Stimulated activated CD8-positive, alpha-beta memory T cell treated with anti-CD3 and anti-CD28 coated beads, Interleukin-4, amount 100 ng/mL, for 24 hours (primary cell): Measurements from ENCODE around the gene HECW1.

ENCODE experiments used
- DNase-seq: peaks from one replicate; pipeline ENCODE4 v3.0.0-alpha.2; 2020; ENCODE audit warnings: low read depth

HECW1 gene

GRCh38 chr7:43506460-43506859 is 394.0 kb downstream of the HECW1 start:
- no peak for DNase-seq

GRCh38 chr7:43508461-43508860 is 396.0 kb downstream of the HECW1 start:
- DNase-seq: no peak

- DNase-seq: no peak
Measured at GRCh38 chr7:43509906-43510305, 397.5 kb downstream of the HECW1 start.

- no peak for DNase-seq
Measured at GRCh38 chr7:43511029-43511428, 398.6 kb downstream of the HECW1 start.

GRCh38 chr7:43511769-43512515 is 399.5 kb downstream of the HECW1 start:
- no peak for DNase-seq

GRCh38 chr7:43513251-43513650 is 400.8 kb downstream of the HECW1 start:
- DNase-seq: no peak

GRCh38 chr7:43516581-43517342 is 404.3 kb downstream of the HECW1 start:
- DNase-seq: no peak

- DNase-seq: no peak
Measured at GRCh38 chr7:43517464-43517863, 405.0 kb downstream of the HECW1 start.

GRCh38 chr7:43520201-43520600 is 407.8 kb downstream of the HECW1 start:
- DNase-seq: no peak

GRCh38 chr7:43522406-43523156 is 410.1 kb downstream of the HECW1 start:
- DNase-seq: no peak

GRCh38 chr7:43528576-43529354 is 416.3 kb downstream of the HECW1 start:
- no peak for DNase-seq

GRCh38 chr7:43530553-43531410 is 418.3 kb downstream of the HECW1 start:
- DNase-seq: no peak

GRCh38 chr7:43531700-43532099 is 419.3 kb downstream of the HECW1 start:
- DNase-seq: no peak

- DNase-seq: no peak
Measured at GRCh38 chr7:43533801-43534479, 421.5 kb downstream of the HECW1 start.

- no peak for DNase-seq
Measured at GRCh38 chr7:43535031-43535451, 422.6 kb downstream of the HECW1 start.

- DNase-seq: no peak
Measured at GRCh38 chr7:43535810-43536585, 423.6 kb downstream of the HECW1 start.

GRCh38 chr7:43536773-43537172 is 424.3 kb downstream of the HECW1 start:
- DNase-seq: no peak

- no peak for DNase-seq
Measured at GRCh38 chr7:43537765-43538403, 425.4 kb downstream of the HECW1 start.

GRCh38 chr7:43538404-43538771 is 425.9 kb downstream of the HECW1 start:
- no peak for DNase-seq
